HEK293 (cell line): ENCODE measurements around the gene MRPS24.

Experiments used
- KLF9 ChIP-seq: fragments of 450-650 bp; formaldehyde crosslinking; IDR thresholded peaks from 2 replicates; pipeline ENCODE4 v1.5.1; 2016; ENCODE audit warnings: missing biosample characterization, missing genetic modification characterization, low read depth
- MYNN ChIP-seq: fragments of 450-650 bp; formaldehyde crosslinking; IDR thresholded peaks from 2 replicates; pipeline ENCODE4 v1.5.1; 2016; ENCODE audit warnings: missing biosample characterization, missing genetic modification characterization, borderline replicate concordance
- ZBTB7A ChIP-seq: fragments of 450-650 bp; formaldehyde crosslinking; IDR thresholded peaks from 2 replicates; pipeline ENCODE4 v1.5.1; 2016; ENCODE audit warnings: low read depth, missing biosample characterization, missing genetic modification characterization
- ZNF433 ChIP-seq: fragments of 450-650 bp; formaldehyde crosslinking; IDR thresholded peaks from 2 replicates; pipeline ENCODE4 v1.5.1; 2016; ENCODE audit warnings: missing biosample characterization, missing genetic modification characterization, low read depth
- ZNF510 ChIP-seq: fragments of 450-650 bp; formaldehyde crosslinking; IDR thresholded peaks from 2 replicates; pipeline ENCODE4 v1.5.1; 2018; ENCODE audit warnings: mild to moderate bottlenecking, missing genetic modification characterization, missing biosample characterization; ENCODE audit not compliant: insufficient replicate concordance
- ZNF843 ChIP-seq: fragments of 450-650 bp; formaldehyde crosslinking; IDR thresholded peaks from 2 replicates; pipeline ENCODE4 v1.5.1; 2016; ENCODE audit warnings: missing biosample characterization, missing genetic modification characterization
- TF ChIP-seq, protein P1 (sequence below): fragments of 450-650 bp; formaldehyde crosslinking; IDR thresholded peaks from 2 replicates; pipeline ENCODE4 v1.5.1; 2016; ENCODE audit warnings: missing biosample characterization, missing genetic modification characterization
- TF ChIP-seq, protein P2 (sequence below): fragments of 450-650 bp; formaldehyde crosslinking; IDR thresholded peaks from 2 replicates; pipeline ENCODE4 v1.5.1; 2016; ENCODE audit warnings: missing biosample characterization, missing genetic modification characterization

DNA sequence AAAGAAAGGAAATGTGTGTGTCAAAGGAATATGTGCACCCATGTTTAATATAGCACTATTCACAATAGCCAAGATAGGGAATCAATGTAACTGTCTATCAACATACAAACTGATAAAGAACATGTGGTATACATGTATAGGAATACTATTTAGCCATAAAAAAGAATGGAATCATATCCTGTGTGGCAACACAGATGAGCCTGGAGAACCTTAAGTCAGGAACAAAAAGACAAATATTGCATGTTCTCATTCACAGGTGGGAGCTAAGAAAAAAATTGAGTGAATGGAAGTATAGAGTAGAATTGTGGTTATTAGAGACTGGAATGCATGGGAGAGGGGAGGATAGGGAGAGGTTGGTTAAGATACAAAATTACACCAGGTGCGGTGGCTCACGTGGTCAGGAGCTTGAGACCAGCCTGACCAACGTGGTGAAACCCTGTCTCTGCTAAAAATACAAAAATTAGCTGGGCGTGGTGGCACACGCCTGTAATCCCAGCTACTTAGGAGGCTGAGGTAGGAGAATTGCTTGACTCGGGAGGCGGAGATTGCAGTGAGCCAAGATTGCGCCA, 26.6 kb upstream of the MRPS24 start:
- TF ChIP-seq ZNF843 (tag by site-specific recombination) (no peak), ZBTB7A (tag by site-specific recombination) (no peak), MYNN (no peak), ZNF433 (tag by site-specific recombination) (no peak), ZNF510 (no peak), KLF9 (no peak)
- TF ChIP-seq, protein P1, sequence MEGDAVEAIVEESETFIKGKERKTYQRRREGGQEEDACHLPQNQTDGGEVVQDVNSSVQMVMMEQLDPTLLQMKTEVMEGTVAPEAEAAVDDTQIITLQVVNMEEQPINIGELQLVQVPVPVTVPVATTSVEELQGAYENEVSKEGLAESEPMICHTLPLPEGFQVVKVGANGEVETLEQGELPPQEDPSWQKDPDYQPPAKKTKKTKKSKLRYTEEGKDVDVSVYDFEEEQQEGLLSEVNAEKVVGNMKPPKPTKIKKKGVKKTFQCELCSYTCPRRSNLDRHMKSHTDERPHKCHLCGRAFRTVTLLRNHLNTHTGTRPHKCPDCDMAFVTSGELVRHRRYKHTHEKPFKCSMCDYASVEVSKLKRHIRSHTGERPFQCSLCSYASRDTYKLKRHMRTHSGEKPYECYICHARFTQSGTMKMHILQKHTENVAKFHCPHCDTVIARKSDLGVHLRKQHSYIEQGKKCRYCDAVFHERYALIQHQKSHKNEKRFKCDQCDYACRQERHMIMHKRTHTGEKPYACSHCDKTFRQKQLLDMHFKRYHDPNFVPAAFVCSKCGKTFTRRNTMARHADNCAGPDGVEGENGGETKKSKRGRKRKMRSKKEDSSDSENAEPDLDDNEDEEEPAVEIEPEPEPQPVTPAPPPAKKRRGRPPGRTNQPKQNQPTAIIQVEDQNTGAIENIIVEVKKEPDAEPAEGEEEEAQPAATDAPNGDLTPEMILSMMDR (tag by site-specific recombination): no peak
- TF ChIP-seq, protein P2, sequence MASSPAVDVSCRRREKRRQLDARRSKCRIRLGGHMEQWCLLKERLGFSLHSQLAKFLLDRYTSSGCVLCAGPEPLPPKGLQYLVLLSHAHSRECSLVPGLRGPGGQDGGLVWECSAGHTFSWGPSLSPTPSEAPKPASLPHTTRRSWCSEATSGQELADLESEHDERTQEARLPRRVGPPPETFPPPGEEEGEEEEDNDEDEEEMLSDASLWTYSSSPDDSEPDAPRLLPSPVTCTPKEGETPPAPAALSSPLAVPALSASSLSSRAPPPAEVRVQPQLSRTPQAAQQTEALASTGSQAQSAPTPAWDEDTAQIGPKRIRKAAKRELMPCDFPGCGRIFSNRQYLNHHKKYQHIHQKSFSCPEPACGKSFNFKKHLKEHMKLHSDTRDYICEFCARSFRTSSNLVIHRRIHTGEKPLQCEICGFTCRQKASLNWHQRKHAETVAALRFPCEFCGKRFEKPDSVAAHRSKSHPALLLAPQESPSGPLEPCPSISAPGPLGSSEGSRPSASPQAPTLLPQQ (tag by site-specific recombination): no peak
